Stimulated activated CD8-positive, alpha-beta memory T cell treated with anti-CD3 and anti-CD28 coated beads, Interleukin-4, amount 100 ng/mL, for 24 hours (primary cell): ENCODE results near the gene MYCBPAP.
"Not testable (repeated sequence)": the region's sequence is repeated elsewhere in the genome, so short reads cannot be mapped to it uniquely, and the experiment has no call there.

Experiments used
- DNase-seq: peaks from one replicate; pipeline ENCODE4 v3.0.0-alpha.2; 2020; ENCODE audit warnings: low read depth

MYCBPAP gene

DNA sequence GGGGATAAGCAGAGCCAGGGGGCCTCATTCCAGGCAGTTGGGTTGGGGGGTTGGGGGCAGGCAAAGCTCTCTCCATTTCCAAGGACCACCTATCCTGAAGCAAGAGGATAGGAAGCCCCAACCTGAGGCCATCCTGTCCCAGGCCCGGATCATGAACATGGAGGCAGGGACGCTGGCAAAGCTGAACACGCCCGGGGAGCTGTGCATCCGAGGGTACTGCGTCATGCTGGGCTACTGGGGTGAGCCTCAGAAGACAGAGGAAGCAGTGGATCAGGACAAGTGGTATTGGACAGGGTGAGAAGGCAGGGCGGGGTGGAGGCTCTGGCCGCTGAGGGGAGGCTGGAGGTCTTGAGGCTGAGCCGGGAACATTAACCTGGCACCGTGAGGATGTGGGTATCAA is 36.0 kb upstream of the MYCBPAP start:
- DNase-seq: no peak

DNA sequence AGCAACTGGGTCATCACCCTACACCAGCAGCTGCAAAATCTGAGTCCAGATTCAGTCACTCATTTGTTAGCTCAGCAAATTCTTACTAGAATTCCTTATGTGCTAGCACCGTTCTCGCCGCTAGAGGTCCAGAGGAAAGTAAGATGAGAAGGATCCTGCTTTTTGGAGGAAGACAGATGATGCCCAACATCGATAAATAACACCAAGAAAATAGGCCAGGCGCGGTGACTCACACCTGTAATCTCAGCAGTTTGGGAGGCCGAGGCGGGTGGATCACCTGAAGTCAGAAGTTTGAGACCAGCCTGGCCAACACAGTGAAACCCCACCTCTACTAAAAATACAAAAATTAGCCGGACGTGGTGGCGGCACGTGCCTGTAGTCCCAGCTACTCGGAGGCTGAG is 35.5 kb upstream of the MYCBPAP start:
- DNase-seq: not testable (repeated sequence)

DNA sequence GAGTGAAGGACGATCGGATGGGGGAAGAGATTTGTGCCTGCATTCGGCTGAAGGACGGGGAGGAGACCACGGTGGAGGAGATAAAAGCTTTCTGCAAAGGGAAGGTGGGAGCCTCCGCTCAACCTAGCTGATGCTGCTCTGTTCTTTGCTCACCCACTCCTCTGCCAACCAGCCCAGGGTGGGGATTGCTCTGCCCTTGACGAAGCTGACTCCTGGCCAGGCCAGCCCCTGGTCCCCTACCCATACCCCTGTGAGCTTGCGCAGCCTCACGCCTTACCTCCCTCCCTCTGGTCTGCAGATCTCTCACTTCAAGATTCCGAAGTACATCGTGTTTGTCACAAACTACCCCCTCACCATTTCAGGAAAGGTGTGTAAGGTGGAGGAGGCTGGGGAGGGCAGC is 34.3 kb upstream of the MYCBPAP start:
- no peak for DNase-seq

DNA sequence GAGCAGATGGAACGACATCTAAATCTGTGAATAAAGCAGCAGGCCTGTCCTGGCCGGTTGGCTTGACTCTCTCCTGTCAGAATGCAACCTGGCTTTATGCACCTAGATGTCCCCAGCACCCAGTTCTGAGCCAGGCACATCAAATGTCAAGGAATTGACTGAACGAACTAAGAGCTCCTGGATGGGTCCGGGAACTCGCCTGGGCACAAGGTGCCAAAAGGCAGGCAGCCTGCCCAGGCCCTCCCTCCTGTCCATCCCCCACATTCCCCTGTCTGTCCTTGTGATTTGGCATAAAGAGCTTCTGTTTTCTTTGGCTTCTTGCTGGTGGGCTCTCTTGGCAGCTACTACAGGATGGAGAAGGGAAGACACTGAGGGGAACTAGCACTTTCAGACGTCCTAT is 33.7 kb upstream of the MYCBPAP start:
- DNase-seq: no peak

DNA sequence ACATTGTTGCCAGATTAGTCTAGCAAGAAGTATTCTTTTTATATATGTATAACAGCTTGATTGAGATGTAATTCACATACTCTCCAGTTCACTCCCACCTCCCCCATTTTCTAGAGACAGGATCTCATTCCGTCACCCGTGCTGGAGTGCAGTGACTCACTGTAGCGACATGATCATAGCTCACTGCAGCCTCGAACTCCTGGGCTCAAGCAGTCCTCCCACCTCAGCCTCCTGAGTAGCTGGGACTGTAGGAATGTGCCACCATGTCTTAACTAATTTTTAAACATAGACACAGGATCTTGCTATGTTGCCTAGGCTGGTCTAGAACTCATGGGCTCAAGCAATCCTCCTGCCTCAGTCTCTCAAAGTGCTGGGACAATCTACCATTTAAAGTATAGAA is 32.9 kb upstream of the MYCBPAP start:
- no peak for DNase-seq

DNA sequence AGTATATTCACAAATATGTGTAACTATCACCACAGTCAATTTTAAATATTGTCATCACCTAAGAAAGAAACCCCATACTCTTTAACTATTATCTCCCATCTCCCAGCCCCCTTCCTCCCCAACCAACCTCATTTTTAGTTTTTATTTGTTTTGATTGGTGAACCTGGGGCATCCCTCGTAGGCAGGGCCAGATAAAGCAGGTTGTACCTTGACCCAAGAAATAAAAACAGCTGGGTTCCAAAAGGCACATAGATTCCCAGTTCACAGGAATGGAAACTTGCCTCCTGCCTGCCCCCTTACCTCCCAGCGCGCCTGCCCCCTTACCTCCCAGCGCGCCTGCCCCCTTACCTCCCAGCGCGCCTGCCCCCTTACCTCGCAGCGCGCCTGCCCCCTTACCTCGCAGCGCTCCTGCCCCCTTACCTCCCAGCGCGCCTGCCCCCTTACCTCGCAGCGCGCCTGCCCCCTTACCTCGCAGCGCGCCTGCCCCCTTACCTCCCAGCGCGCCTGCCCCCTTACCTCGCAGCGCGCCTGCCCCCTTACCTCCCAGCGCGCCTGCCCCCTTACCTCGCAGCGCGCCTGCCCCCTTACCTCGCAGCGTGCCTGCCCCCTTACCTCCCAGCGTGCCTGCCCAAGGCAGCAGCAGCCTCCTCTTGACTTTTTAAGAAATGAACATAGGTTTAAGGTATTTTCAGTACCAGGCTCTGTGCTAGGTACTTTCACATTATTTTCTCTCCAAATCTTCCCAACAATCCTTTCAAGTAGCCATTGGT is 32.3 kb upstream of the MYCBPAP start:
- not testable (repeated sequence) for DNase-seq

DNA sequence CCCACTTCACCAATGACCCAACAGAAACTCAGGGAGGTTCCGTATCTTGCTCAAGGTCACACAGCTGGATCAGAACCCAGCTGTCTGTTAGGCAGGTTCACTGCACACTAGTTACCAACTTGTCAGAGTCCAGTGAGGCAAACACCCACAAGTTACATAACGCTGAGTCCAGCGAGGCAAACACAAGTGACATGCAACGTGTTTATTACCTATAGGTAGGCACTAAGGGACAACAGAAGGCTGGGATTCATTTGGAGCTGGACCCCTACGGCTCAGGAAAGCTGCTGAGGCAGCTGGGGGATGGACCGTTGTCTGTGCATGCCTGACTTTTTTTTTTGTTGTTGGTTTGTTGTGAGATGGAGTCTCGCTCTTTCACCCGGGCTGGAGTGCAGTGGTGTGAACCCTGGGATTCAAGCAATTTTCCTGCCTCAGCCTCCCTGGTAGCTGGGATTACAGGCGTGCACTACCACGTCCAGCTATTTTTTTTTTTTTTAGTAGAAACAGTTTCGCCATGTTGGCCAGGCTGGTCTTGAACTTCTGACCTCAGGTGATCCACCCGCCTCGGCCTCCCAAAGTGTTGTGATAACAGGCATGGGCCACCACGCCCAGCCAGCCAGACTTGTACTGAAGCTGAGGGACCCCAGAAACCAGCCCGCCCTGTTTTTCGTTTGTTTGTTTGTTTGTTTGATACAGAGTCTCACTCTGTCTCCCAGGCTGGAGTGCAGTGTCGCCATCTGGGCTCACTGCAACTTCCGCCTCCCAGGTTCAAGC is 31.5 kb upstream of the MYCBPAP start:
- DNase-seq: no peak

DNA sequence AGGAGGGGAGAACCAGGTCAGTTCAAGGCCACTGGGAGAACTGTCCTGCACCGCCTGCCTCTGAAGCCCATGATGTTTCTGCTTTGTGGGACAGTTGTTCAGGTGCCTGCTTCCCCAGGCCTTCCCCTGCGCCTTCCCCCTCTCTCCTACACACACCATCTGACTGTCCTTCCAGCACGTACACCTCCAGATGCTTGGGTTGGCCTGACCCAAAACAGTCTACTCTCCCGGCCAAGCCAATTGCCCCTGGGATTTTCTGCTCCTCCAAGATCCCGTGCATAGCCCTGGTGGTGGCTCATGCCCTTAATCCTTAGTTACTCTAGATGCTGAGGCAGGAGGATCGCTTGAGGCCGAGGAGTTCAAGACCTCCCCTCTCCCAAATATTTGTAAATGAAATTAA is 30.3 kb upstream of the MYCBPAP start:
- no peak for DNase-seq

DNA sequence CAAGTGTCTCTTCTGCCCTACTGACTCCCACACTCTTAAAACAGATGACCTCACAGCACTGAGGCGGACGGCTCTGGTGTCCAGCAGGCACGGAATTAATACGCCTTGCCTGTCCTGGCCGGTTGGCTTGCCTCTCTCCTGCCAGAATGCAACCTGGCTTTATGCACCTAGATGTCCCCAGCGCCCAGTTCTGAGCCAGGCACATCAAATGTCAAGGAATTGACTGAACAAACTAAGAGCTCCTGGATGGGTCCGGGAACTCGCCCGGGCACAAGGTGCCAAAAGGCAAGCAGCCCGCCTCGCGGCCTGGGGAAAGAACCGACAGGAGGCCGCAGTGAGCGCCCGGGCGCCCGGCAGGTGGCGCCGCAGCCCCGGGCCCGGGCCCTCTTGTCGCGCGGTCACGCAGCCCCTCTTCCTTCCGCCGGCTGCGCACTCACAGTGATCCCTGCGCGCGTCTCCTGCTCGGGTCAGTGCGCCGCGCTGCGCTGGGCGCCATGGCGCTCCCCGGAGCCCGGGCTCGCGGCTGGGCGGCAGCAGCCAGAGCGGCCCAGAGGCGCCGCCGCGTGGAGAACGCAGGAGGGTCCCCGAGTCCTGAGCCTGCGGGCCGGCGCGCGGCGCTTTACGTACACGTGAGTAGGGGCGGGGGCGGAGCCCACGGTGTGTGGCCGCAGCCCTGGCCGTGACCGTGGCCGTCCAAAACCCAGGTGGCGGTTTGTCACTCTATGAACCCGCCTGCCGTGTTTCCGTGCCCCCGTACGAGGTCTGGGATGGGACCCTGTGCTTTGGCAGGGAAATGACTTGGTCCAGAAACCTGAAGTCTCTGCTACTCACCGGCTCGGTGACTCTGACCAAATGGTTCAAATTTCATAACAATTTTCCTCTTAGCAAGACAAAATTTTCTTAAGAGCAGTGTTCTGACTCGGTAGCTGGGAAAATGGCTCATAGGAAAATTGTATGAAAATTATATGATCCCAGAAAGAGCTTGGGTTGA is 29.6 kb upstream of the MYCBPAP start, which contains the start of gene RSAD1:
RSAD1 (plus strand) TSS at position 470 of the 991 bp plus-strand sequence; CDS start at position 495, 25 bp downstream.
- peak; percentile 75 for DNase-seq

DNA sequence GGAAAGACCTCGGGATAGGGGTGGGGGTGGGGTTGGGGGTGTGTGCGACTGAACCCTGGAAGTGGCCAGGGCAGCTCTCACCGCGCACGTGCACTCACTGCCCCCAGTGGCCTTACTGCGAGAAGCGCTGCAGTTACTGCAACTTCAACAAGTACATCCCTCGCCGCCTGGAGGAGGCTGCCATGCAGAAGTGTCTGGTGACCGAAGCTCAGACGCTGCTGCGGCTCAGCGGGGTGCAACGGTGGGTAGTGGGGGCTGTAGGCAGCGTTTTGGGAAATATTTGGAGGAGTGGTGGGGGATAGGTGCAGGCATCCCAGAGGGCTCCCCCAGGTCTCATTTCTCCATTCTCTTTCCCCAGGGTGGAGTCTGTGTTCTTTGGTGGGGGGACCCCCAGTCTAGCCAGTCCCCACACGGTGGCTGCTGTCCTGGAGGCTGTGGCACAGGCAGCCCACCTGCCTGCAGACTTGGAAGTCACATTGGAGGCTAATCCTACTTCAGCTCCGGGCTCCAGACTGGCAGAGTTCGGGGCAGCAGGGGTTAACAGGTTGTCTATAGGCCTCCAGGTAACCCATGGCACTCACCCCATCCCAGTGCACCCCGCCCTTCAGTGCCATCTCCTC is 28.6 kb upstream of the MYCBPAP start:
- peak; percentile 51 for DNase-seq

DNA sequence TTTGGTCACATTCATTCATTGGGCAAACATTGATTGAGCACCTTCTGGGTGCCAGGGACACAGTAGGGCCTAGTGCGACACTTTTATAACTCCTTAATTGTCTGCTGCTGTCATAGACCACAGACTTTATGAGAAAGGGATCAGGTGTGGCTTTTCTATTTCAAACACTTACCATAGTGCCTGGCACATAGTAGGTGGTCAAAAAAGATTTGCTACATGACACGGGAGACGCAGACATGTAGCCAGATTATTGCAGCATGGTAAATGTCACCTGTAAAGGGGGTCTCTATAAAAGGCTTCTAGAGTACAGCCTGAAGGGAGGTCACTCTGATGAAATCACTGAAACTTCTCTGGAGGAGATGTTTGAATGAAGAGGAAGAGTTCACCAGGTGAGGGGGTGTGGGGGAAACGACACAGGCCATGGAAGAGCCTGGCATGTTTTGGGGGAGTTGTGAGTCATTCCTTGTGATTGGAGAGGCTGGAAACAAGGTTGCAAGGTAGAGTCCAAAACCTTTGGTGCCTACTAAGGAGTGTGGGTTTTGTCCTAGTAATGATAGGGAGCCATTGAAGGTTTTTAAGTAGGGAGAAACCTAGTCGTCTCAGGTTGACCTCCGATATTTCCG is 28.0 kb upstream of the MYCBPAP start:
- DNase-seq: no peak

DNA sequence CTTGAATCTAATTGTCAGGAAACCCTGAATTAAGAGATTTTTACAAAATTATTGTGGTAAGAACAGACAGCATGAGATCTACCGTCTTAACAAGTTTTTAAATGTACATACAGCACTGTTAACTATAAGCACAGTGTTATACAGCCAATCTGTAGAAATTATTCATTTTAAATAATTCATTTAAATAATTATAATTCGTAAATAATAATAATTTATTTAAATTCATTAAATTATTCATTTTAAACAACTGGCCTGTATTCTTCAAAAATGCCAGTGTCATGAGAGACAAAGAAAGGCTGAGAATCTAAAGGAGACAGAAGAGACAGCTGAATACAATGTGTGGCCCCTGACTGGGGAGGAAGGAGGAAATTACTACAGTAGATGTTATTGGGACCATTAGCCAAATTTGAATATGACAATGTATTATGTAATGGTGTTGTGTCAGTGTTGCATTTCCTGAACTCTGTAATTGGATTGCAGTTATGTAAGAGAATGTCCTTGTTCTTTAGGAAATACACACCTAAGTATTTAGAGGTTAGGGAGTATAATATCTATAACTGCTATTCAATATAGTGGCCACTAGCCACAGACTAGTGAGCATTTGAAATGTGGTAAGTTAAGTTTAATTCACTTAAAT is 27.3 kb upstream of the MYCBPAP start:
- DNase-seq: no peak

DNA sequence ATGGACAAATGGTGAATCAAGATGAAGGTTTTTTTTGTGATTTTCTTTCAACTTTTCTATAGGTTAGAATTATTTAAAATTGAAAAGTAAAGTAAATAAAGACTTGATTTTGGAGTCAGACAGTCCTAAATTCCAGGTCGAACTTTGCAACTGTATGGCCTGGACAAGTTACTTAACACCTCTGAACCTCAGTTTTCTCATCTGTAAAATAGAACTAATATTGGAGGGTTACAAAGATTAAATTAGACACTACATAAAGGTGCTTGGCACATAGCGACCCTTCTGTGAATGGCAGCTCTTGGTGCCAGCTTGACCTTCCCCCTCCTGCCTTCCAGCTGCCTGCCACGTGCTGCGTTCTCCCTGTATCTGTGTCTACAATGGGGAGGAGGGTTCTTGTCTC is 26.6 kb upstream of the MYCBPAP start:
- DNase-seq: no peak

DNA sequence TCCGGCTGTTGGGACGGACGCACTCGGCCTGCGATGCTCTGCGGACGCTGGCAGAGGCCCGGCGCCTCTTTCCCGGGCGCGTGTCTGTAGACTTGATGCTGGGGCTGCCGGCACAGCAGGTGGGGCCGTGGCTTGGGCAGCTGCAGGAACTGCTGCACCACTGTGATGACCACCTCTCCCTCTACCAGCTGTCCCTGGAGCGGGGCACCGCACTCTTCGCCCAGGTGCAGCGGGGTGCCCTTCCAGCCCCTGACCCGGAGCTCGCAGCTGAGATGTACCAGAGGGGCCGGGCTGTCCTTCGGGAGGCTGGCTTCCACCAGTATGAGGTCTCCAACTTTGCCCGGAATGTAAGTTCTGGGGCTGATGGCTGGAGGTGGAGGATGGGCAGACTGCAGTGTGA is 26.1 kb upstream of the MYCBPAP start:
- DNase-seq: no peak

DNA sequence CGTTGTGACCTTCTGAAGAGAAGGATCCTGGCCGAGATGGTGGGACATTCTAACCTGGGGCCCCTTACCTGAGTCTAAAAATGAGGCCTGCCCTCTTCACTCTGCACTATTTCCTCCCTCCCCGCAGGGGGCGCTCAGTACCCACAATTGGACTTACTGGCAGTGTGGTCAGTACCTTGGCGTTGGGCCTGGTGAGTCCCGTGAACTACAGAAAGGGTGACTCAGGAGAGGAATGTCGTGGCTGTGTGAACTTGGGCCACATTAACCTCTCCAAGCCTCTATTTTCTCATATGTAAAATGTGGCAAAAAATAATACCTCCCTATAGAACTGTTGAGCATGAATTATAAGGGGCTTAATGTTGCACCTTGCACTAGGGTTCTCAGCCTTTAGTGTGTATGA is 25.7 kb upstream of the MYCBPAP start:
- DNase-seq: peak; percentile 52

DNA sequence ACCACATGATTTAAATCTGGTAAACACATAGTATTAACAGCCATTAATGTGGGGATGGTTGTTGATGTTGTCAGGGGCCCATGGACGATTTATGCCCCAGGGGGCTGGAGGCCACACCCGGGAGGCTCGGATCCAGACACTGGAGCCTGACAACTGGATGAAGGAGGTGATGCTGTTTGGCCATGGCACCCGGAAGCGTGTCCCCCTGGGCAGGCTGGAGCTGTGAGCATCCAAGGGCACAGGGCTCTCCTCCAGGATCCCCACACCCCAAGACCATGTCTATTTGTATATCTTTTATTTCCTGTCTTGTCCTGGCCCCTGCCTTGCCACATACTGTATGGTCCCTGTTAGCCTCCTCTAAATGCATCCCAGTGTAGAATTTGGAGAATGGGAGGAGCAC is 25.0 kb upstream of the MYCBPAP start:
- DNase-seq: no peak

DNA sequence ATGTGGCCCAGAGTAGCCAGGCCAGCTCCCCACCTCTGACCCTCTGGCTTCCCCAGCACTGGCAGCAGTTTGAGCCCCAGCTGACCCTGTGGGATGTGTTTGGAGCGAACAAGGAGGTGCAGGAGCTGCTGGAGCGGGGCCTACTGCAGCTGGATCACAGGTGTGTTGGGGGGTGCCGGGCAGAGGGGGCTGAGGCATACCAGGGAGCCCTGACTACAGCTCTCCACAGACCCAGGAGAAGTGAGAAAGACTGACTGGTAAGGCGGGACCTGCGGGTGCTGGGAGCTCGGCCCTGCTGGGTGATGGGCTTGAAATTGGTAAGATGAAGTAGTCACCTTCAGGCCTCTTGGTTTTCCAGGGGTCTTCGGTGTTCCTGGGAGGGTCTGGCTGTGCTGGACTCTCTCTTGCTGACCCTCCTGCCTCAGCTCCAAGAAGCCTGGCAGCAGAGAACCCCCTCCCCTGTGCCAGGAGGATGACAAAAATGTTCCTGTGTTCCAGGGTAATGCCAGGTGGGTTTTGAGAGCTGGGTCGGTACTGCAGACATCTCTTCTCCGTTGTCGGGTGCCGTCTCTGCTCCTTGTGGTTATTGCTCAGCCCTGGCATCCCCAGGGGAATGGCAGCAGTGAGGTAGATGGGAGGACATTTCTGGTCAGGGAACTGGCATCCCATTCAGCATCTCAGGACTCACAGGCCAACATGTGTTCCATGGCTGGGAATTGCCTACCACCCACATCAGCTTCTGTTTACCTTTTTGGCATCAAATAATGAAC is 23.7 kb upstream of the MYCBPAP start:
- no peak for DNase-seq

DNA sequence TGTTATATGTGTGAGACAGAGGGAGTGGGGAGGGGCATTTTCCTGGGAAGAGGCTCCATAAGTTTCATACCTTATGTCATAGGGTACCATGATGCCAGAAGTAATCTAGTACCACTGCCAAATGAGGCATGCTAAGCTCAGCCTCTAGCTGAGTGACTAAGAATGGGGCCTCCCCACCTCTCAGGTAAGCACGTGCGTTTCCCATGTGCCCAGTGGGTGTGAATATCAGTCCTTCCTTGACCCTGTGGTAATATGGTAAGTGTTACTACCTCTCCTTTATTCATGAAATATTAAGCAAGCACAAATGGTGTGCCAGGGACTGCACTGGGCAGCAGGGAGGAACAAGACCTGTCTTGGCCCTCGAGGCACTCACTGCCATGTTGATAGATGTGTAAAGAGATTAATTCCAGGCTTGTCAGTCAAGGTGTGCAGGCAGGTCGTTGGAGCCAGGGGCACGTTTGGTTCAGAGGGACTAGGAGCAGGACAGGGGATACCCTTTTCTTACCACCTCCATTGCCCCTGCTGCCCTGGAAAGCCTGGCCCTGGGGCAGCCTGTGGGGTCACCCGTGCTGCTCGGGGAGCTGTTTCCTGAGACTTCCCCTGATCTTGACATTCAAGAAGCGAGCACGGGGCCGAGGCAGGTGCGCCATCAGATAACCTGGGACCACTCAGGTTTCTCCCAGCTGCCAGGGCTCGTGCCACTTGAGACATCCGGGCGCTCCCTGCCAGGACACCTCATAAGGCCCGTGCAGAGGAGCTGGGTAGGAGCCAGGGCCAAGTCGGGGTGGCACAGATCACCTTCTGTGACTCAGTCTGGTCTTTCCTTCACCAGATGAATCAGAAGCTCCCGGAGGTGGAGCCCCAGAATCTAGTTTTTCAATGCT is 20.8 kb upstream of the MYCBPAP start:
- no peak for DNase-seq

DNA sequence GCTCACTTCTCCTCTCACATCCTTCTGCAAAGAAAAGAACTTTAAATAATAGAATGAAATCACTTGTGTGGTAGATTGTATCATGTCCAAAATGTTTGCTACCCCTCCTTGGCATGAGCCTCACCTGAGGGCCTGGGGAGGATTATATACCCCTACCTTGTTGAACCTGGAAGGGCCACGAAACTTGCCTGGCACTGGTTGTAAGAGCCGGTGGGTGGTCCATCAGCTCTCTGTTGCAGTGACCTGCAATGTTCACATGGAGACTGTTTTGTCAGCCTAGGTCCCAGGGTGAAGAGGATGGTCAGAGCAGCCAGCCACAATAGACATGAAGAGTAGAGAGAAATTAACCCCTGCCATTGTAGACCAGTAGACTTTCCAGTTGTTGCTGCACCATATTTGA is 19.4 kb upstream of the MYCBPAP start:
- DNase-seq: no peak
